Measurements from ENCODE around the gene PTPRH.

DNA sequence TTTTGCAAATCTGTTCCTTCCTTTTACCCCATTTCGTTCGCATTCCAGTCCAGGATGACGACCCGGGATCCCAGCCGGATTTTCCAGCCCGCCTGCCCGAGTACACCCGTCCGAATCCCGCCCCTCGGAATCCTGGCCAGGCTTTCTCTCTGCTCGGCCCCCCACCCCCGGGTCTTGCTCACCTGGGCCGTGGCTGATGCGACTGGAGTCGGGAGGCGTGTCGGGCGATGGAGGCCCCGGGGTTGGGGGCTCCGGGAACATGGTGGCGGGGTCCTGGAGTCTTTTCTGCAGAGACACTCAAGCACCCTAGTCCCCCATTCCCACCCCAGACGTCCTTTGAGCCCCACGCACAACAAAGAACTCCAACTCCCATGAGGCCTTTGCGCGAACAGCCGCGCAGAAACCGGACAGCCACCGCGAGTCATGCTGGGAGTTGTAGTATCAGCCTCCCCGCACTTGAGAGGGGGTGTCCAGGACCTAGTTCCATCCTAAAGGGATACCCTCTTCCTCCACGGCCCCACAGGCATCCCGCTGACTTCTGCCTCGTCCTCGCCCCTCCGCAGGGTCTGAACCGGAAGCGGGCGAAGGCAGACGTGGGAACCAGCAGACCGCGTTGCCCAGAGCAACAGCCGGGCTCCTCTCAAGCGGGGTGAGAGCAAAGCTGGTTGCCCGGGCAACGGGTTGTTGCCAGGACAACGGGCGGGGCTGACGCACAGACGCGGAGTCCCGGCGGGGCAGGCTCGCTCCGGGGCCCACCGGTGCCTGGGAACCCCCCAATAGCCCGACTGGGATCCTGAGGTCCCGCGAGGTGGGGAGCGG is 30.3 kb downstream of the PTPRH start:
- TF ChIP-seq, protein P1, sequence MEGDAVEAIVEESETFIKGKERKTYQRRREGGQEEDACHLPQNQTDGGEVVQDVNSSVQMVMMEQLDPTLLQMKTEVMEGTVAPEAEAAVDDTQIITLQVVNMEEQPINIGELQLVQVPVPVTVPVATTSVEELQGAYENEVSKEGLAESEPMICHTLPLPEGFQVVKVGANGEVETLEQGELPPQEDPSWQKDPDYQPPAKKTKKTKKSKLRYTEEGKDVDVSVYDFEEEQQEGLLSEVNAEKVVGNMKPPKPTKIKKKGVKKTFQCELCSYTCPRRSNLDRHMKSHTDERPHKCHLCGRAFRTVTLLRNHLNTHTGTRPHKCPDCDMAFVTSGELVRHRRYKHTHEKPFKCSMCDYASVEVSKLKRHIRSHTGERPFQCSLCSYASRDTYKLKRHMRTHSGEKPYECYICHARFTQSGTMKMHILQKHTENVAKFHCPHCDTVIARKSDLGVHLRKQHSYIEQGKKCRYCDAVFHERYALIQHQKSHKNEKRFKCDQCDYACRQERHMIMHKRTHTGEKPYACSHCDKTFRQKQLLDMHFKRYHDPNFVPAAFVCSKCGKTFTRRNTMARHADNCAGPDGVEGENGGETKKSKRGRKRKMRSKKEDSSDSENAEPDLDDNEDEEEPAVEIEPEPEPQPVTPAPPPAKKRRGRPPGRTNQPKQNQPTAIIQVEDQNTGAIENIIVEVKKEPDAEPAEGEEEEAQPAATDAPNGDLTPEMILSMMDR (IDR thresholded peaks at IDR 0.05; ENCODE audit: insufficient read depth, low read depth, low read length), result no peak
- no peak for TF ChIP-seq EZH2 (IDR thresholded peaks at IDR 0.05; ENCODE audit: insufficient read depth, low read length)

All from astrocyte (in vitro differentiated cells and primary cell).